Activated CD4-positive, alpha-beta T cell treated with anti-CD3 and anti-CD28 coated beads, Interleukin-2, amount 50 U/mL, for 4 hours (primary cell): ENCODE measurements around the gene SFSWAP.
"Not testable (repeated sequence)": the region's sequence is repeated elsewhere in the genome, so short reads cannot be mapped to it uniquely, and the experiment has no call there.

Experiments used
- DNase-seq, 2 experiments: peaks; one replicate each; pipeline ENCODE4 v3.0.0-alpha.2; 2020

SFSWAP gene

DNA sequence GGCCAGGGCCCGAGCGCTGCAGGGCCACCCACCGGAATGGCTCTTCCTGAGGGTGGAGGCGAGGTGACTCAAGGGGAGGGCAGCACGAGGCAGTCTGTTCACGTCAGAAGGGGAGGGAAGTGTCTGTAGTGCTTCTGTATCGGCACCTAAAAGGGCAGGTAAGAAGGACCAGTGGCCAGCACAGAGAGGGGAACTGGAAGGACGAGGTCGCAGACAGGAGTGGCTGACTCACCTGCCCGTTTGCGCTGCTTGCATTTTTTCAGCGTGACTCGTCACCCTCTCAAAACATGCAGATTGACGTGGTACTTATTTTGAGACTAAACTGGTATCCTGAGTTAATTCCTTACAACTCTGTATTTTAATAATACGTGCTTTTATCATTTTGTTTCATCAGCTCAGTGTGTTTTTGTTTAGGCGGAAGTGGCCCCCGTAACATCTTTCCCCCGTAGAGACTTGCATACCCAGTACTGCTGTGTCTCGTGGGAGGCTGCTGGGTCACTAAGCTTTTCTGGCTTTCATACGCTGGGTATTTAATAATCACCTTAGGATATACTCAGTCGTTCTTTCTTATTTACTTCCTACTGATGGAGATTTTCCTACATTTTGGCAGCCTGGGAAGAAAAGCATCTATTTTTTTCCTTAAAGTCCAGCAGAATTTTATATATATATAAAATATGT lies 26.4 kb downstream of the SFSWAP start:
- no peak for DNase-seq

DNA sequence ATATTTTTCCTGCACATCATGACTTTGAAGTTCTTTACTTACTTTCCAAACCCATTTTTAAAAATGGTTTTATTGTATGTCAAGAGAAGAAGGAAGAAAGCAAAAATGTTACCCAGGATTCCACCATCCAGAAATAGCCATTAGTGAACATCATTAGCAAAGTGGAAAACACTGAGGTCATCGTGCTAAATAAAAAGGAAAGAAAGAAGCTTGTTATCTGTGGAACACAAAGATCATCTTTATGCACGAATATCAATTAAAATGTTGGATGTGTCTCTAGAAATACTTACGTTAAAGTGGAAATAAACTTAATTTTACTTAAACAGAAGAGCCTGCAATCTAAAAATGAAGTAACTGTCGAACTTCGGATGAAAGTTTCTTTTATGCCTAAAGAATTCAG lies 27.3 kb downstream of the SFSWAP start:
- no peak for DNase-seq

DNA sequence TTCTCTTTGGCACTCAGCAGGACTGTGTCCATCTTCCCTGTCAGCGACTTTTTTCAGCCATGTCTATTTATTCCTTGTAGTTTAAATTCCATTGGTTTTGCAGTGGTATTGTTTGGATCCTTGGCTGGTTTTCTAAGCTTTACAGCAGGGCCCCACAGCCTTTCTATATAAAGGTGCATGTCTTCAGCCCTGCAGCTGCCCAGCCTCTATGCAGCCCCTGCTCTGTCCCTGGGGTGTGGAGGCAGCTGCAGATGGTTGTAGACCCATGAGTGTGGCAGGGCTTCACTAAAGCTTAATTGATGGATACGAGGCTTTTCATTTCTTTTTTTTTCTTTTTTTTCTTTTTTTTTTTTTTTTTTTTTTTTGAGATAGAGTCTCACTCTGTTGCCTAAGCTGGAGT lies 29.7 kb downstream of the SFSWAP start:
- DNase-seq: no peak

DNA sequence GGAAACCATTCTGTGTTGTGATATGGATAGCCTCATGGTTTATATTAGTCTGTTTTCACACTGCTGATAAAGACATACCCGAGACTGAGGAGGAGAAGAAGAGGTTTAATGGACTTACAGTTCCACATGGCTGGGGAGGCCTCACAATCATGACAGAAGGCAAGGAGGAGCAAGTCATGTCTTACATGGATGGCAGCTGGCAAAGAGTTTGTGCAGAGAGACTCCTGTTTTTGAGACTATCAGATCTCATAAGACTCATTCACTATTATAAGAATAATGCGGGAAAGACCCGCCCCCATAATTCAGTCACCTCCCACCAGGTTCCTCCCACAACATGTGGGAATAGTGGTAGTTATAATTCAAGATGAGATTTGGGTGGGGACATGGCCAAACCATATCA lies 31.9 kb downstream of the SFSWAP start:
- not testable (repeated sequence) for DNase-seq

DNA sequence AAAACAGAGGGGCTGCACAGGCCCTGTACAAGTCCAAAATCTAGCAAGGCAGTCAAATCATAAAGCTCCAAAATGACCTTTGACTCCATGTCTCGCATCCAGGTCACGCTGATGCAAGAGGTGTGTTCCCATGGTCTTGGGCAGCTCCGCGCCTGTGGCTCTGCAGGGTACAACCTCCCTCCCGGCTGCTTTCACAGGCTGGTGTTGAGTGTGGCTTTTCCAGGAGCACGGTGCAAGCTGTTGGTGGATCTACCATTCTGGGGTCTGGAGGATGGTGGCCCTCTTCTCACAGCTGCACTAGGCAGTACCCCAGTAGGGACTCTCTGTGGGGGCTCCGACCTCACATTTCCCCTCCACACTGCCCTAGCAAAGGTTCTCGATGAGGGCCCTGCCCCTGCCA lies 32.5 kb downstream of the SFSWAP start:
- not testable (repeated sequence) for DNase-seq

DNA sequence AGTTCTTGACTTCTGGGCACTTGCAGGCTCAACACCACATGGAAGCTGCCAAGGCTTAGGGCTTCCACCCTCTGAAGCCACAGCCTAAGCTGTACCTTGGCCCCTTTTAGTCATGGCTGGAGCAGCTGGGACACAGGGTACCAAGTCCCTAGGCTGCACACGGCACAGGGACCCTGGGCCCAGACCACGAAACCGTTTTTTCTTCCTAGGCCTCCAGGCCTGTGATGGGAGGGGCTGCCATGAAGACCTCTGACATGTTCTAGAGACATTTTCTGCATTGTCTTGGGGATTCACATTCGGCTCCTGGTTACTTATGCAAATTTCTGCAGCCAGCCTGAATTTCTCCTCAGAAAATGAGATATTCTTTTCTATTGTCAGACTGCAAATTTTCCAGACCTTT lies 33.0 kb downstream of the SFSWAP start:
- not testable (repeated sequence) for DNase-seq

DNA sequence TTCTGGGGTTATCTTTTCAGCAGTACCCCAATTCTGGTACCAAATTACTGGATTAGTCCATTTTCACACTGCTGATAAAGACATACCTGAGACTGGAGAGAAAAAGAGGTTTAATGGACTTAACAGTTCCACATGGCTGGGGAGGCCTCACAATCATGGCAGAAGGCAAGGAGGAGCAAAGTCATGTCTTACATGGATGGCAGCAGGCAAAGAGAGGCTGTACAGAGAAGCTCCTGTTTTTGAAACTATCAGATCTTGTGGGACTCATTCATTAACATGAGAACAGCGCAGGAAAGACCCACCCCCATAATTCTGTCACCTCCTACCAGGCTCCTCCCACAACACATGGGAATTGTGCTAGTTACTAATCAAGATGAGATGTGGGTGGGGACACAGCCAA lies 33.8 kb downstream of the SFSWAP start:
- DNase-seq: not testable (repeated sequence)

DNA sequence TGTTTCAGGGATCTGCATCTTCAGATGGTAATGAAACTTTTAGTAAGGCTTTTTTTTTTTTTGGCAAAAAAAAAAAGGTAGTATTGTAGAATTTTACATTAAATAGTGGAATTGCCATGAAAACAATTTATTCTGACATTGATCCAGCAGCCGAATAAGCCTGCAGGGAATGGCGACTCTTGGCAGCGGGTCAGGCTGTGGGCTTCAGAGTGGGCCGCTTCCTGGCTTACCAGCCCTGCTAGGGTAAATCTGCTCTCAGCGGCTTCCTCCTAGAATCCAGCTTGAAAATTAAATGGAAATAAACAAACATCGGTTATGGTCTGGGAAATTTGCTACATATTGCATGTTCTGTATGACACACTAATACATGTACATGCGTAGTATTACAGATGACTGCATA lies 34.8 kb downstream of the SFSWAP start:
- no peak for DNase-seq

DNA sequence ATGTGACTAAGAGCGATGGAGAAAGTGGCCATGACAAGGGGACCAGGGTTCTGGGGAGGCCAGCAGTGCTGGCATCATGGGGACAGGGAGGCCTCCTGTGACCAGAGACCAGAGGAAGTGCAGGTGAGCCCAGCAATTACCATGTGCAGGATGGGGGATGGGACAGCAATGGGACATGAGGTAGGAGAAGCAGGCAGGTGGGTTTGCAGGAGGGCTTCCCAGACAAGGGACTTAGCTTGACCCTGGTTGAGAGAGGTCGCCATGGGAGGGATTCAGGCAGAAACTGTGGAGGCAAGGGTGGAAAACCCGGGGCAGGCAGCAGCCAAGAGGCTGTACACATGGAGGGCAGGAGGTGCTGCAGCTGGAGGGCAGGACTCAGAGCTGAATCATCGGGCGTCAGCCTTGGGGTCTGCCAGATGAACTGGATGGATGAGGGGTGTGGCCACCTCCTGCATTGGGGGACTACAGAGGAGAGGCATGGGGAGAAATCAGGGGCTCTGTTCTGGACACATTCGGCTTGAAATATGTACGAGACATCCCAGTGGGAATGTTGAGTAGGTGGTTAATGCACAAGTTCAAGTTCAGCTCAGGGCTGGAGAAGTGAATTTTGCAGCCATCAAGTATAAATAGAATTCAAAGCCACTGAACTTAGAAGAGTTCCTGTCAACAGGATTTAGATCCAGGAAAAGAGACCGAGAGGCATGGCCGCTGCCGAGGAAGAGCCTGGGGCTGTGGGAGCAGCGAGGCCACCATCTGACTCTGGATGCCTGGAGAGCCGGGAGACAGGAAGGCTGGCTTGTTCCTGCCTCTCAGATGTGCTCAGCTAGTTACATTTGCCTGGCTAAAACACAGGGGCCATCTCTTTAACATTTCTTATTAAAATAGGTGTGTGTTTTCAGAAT lies 36.6 kb downstream of the SFSWAP start:
- no peak for DNase-seq

DNA sequence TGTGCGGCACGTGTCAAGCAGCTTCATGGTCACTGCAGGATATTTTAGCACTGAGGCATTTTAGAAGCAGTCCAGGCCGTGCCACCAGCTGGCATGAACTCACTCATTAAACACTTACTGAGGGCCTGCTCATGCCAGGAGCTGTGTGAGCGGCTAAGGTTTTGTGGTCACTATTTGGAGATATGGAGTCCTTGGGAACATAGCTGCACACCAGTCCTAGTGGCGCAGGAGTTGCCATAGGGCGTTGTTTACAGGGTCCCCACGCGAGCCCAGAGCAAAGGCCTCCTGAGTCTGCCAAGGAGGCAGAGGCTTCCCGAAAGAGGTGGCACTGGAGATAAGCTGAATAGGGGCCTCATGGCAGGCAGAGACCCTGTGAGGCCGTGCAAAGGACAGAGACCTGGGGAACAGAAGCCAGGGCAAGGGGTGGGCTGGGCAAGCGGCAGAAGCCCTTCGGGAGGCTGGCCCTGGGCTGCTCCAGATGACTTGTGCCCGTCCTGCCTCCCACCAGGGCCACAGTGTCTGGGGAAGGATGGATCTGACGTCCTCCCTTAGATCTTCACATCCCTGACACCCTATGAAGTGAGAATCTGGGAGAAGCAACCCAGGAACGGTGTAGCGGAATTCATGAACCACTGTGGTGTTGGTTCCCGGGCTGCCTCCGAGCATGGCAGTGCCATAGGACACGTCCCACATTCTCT lies 38.9 kb downstream of the SFSWAP start:
- DNase-seq: no peak

DNA sequence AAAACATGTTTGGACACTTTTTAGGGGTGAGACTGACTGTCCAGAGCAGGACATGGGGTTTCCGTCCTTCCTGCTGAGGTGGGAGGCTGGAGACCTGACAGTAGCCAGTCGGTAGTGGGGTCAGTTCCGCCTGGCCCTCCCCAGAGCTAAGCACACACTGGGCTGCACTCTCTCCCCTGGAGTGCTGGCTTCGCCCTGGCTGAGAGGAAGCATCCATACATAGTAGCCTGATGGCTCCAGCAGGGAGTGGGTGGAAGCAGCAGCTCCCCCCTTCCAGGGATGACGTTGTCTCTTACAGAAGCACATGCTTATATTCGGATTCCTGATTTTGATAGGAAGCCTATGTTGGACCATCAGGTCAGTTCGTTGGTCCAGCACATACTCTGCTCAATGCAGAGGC lies 40.4 kb downstream of the SFSWAP start:
- DNase-seq: no peak

DNA sequence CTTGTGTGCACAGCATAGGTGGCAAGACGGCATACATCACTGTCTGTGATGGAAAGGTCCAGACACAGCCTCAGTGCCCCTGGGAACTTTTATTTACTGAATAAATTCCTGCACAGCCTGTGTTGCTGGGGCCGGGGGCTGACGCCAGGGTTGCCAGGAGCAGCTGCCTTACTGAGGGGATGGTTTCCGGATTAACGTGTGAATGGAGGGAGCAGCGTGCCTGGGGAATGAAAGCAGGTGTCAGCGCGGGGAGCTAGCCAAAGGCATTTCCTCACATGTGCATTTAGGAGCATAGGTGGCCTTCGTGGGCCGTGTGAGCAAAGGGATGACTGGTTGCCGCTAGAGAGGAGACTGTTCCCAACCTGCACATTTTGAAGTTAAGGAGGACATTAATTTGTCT lies 41.6 kb downstream of the SFSWAP start:
- no peak for DNase-seq

DNA sequence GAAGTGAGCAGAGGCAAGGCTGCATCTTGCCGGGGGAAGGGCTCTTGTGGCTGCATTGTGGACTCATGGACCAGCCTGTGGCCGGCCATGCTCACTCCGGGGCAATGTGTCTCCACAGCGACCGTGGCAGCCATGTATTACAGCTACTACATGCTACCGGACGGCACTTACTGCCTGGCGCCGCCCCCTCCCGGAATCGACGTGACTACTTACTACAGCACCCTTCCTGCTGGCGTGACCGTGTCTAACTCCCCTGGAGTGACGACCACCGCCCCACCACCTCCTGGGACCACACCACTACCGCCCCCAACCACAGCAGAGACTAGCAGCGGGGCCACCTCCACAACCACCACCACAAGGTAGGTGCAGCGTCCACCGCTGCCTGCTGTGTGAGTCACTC lies 42.1 kb downstream of the SFSWAP start:
- DNase-seq: no peak

DNA sequence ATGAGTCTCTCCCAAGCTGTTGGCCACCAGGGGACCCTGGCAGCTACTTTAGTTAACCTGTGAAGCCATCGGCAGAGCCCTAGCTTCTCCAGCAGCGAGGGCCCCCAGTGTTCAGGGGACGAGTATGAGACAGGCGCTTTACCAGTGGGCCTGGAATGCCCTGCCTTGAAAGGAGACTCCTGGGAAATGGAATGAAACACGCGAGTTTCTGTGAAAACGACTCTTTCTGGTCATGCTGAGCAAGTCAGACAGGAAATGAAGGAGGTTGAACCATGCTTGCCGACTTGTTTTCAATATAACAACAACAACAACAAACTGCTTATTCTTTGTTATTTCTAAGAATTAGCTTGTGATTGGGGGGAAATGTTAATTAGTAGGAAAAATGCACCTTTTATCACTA lies 42.9 kb downstream of the SFSWAP start:
- DNase-seq: no peak

DNA sequence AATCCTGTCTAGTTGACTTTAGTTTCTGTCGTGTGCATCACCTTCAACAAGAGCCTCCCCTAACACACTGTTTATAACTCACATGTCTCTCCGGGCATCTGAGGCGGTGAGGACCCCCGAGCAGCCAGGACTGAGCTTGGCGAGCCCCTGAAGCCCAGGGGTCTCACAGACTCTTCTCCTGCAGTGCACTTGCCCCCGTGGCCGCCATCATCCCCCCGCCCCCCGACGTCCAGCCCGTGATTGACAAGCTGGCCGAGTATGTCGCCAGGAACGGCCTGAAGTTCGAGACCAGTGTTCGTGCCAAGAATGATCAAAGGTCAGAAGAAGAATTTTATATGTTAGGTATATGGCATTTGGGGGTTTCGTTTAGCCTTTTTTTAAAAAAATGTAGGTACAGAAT lies 43.3 kb downstream of the SFSWAP start:
- no peak for DNase-seq

DNA sequence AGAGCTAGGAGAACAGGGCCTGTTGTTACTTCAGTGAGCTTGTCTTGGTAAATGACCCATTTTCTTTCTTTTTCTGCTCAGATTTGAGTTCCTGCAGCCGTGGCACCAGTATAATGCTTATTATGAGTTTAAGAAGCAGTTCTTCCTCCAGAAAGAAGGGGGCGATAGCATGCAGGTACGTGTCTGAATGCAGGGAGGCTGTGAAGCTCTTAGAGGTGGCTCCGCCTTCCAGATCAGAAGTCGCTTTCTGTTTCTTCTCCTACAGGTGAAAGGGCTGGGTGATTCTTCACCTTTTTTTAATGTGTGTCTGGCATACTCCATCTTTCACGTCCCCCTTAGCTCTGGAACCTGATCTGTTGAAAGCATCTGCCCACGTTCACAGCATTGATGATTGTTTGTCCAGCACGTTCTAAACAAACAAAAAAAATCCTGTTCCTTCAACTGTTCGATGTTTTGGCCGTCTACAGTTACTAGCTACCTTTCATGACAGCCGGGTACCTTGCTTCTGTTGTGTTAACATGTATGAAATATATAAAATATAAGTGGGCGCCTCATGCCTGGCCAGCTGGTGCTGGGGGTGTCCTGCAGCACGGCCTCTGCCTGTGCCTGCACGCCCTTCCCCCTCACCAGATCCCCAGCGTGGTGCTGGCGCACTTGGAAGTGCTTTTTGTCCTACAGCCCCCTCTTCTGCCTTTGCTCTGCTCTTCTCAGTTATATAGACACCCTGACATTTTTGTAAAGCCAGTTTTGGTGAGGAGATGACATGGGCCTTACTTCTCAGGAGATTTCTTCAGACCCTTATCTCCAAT lies 44.6 kb downstream of the SFSWAP start:
- peak in 1 of 2 experiments; percentile 7 for DNase-seq

DNA sequence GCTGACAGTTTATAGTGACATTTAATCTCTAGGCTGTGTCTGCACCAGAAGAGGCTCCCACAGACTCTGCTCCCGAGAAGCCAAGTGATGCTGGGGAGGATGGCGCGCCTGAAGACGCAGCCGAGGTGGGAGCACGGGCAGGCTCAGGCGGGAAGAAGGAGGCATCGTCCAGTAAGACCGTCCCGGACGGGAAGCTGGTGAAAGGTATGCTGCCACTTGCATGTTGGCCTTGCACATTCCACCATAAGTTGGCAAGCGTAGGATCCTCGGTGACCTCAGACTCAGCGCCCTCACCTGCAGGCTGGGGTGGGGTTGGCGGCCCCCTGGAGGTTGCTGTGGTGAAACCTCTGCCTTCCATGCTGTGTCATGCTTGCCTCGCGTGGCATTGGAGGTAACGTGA lies 45.6 kb downstream of the SFSWAP start:
- no peak for DNase-seq

DNA sequence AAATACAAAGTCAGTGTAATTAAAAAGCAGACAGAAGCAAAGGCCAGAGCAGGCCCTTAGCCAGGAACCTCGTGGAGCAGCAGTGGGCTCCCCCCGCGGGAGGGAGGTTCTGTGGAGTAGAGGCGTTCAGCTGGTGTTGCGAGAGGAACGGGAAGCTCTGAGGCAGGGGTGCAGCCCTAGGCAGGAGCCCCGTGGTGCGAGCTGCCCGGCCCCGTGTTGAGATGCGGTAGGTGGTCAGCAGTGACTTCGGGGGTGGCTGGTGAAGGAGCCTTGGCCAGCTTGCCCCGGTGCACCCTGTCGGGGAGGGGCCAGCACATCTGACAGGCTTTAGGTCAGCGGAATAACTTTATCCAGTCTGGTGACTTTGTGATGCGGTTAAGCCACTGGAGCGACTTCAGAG lies 46.2 kb downstream of the SFSWAP start:
- DNase-seq: no peak

DNA sequence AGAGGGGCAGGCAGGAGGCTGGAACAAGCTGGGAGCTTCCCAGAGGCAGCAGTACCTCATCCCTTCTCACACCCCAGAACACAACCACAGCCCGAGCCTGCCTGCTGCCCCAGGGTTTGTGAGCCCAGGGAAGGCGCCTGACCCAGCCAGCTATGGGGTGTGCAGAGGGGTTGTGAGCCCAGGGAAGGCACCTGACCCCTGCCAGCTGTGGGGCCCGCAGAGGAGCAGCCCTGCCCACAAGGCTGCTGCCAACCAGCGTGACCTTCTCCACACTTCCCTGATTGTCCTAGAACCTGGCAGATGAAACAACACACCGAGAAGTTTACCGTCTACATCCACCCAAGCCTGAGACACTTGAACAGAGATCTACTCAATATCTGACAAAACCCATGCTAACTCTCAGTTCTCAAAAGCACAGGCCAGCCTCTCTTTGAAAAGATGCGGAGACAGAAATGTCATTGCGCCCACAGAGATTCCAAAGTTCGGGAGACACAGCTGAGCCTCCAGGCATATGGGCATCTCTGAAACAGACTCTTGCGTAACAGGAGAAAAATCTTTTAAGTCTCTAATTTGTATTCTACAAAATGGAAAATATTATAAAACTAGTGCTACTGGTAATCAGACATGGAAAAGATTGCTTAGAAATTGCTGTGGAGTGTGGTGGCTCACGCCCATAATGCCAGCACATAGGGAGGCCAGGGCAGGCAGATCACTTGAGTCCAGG lies 47.3 kb downstream of the SFSWAP start:
- DNase-seq: no peak

DNA sequence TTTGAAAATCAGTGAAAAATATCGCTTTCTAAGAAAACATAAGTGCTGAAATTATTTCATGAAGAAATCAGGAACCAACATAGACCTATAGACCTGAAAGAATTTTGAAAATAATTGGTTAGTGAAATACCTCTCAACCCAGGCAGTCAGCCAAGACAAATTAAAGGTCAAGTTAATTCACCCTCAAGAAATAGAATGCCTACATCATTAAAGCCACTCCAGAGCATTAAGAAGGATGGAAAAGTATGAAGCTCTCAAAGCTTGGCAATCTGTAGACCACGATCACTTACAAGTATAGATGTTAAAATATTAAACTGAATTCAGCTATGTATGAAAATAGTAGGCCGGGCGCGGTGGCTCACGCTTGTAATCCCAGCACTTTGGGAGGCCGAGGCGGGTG lies 48.3 kb downstream of the SFSWAP start:
- no peak for DNase-seq

DNA sequence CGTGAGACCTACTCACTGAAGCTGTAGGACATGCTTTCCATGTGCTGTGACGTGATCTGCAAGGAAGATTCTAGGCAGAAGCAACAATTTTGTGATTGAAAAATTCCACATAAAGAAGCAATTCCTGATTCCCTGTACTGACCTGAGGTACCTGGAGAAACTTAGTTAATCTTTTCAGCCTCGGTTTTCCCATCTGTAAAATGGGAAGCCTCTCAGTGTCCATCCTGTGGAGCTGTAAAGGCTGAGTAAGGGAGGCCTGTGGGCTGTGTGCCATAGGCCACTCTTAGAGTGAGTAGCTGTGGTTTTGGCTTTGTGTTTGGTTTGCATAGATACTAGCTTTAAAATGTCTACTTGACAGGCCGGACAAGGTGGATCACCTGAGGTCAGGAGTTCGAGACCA lies 50.7 kb downstream of the SFSWAP start:
- DNase-seq: no peak

DNA sequence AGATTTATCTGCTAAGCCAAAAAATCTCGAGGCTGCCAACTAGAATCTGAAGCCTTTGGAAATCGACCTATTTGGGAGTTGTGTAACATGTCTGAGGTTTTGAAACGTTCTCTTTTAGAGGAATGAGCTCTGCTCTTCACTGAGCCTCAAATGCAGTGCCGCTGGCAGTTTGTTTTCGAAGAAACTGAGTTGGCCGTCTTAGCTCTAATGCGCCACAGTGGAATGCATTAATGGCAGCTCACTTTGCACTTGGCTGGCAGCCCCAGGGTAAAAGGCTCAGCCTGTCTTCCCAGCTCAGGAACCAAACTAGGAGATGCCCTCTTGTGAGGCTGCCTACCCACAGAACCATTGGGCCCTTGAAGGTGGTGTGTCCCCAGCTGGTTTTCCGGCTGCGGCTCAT lies 53.8 kb downstream of the SFSWAP start:
- no peak for DNase-seq
